Type B pancreatic cell (in vitro differentiated cells): ENCODE data around the gene TEX29. TPM values are rescaled to one million over a fixed set of nuclear protein-coding genes. Genes with fewer than 3 reads are reported as not detected.

Experiments used
- DNase-seq: peaks from one replicate; pipeline ENCODE4 v3.0.0; 2021; ENCODE audit warnings: mixed read lengths; ENCODE audit not compliant: unreplicated experiment; ENCODE audit errors: extremely low spot score
- H3K27ac Mint-ChIP-seq: 2 replicates; pipeline ENCODE4 v1.8.0; 2021; ENCODE audit warnings: mild to moderate bottlenecking, mixed read lengths
- H3K27me3 Mint-ChIP-seq: 2 replicates; pipeline ENCODE4 v1.8.0; 2021; ENCODE audit warnings: mixed read lengths
- H3K36me3 Mint-ChIP-seq: 2 replicates; pipeline ENCODE4 v1.8.0; 2021; ENCODE audit warnings: mixed read lengths
- H3K4me1 Mint-ChIP-seq: one replicate; pipeline ENCODE4 v1.8.0; 2021; ENCODE audit warnings: mixed read lengths; ENCODE audit not compliant: unreplicated experiment
- H3K4me3 Mint-ChIP-seq: 2 replicates; pipeline ENCODE4 v1.8.0; 2021; ENCODE audit warnings: mild to moderate bottlenecking, mixed read lengths
- H3K9me3 Mint-ChIP-seq: 2 replicates; pipeline ENCODE4 v1.8.0; 2021; ENCODE audit warnings: mixed read lengths
- CTCF ChIP-seq: fragments of 200-600 bp; sonication (generic); conservative IDR thresholded peaks from 2 replicates; pipeline ENCODE4 v1.5.0; 2021; ENCODE audit warnings: antibody characterized with exemption, mild to moderate bottlenecking
- total RNA-seq: library from RNA; stranded (reverse); gene quantifications from 2 replicates; pipeline ENCODE4 v1.2.1, GENCODE V29; 2021; ENCODE audit warnings: low replicate concordance

TEX29 gene
- total RNA-seq, 1 donor from 2014 or later: 0.92 TPM

GRCh38 chr13:111359237-111359915, 38.9 kb downstream of the TEX29 start:
- Mint-ChIP-seq H3K36me3 (no peaks in the 10 kb centered on the region), H3K27ac (no peak overlapping the region), H3K4me1 (no peaks in the 10 kb centered on the region), H3K9me3 (no peaks in the 10 kb centered on the region), H3K27me3 (peaks cover 9% of the 10 kb centered on the region), H3K4me3 (no peak overlapping the region)
- DNase-seq: no peak
- no peak for TF ChIP-seq CTCF

GRCh38 chr13:111359930-111360329, 39.5 kb downstream of the TEX29 start:
- peaks cover 5% of the 10 kb centered on the region for H3K27me3 Mint-ChIP-seq
- no peaks in the 10 kb centered on the region for H3K4me1 Mint-ChIP-seq
- H3K36me3 Mint-ChIP-seq: no peaks in the 10 kb centered on the region
- H3K9me3 Mint-ChIP-seq: no peaks in the 10 kb centered on the region
- H3K27ac Mint-ChIP-seq: no peak overlapping the region
- DNase-seq: no peak
- no peak for TF ChIP-seq CTCF
- H3K4me3 Mint-ChIP-seq: no peak overlapping the region

- DNase-seq: no peak
- H3K9me3 Mint-ChIP-seq: no peaks in the 10 kb centered on the region
- no peaks in the 10 kb centered on the region for H3K4me1 Mint-ChIP-seq
- peaks cover 5% of the 10 kb centered on the region for H3K27me3 Mint-ChIP-seq
- no peak overlapping the region for H3K27ac Mint-ChIP-seq
- no peaks in the 10 kb centered on the region for H3K36me3 Mint-ChIP-seq
- H3K4me3 Mint-ChIP-seq: no peak overlapping the region
- TF ChIP-seq CTCF: no peak
These were observed 40.0 kb downstream of the TEX29 start for GRCh38 chr13:111360452-111360851.

GRCh38 chr13:111361046-111361872, 40.8 kb downstream of the TEX29 start:
- peaks cover 8% of the 10 kb centered on the region for H3K27me3 Mint-ChIP-seq
- no peak for DNase-seq
- no peaks in the 10 kb centered on the region for H3K36me3 Mint-ChIP-seq
- no peak for TF ChIP-seq CTCF
- no peaks in the 10 kb centered on the region for H3K9me3 Mint-ChIP-seq
- H3K4me3 Mint-ChIP-seq: no peak overlapping the region
- H3K27ac Mint-ChIP-seq: no peak overlapping the region
- no peaks in the 10 kb centered on the region for H3K4me1 Mint-ChIP-seq

- Mint-ChIP-seq H3K27me3 (peaks cover 8% of the 10 kb centered on the region), H3K36me3 (no peaks in the 10 kb centered on the region), H3K9me3 (no peaks in the 10 kb centered on the region), H3K4me3 (no peak overlapping the region), H3K27ac (no peak overlapping the region), H3K4me1 (no peaks in the 10 kb centered on the region)
- DNase-seq: no peak
- TF ChIP-seq CTCF: no peak
These were observed 41.6 kb downstream of the TEX29 start for GRCh38 chr13:111361873-111362648.
